Endothelial cell of umbilical vein (primary cell): ENCODE results near the gene ZNF629.

Experiments
- CTCF ChIP-seq, 2 donors: IDR thresholded peaks; 1 replicate in 1 of 2; 2 replicates in 1 of 2; pipeline ENCODE4 v1.5.1; 2011; ENCODE audit warnings: low read length in 2 of 2, mild to moderate bottlenecking in 2 of 2, moderate library complexity in 2 of 2, control low read depth in 1 of 2, inconsistent platforms in 1 of 2, low read depth in 1 of 2; ENCODE audit not compliant: insufficient read depth in 1 of 2; ENCODE audit errors: extremely low read depth in 1 of 2
- EZH2 ChIP-seq: IDR thresholded peaks from 2 replicates; pipeline ENCODE4 v1.6.1; 2012; ENCODE audit warnings: borderline replicate concordance, low read depth, mild to moderate bottlenecking, moderate library complexity, low read length, inconsistent platforms; ENCODE audit not compliant: severe bottlenecking
- JUN ChIP-seq: IDR thresholded peaks from 2 replicates; pipeline ENCODE4 v1.6.1; 2011; ENCODE audit warnings: borderline replicate concordance, low read depth; ENCODE audit not compliant: insufficient read length, insufficient read depth
- MAX ChIP-seq: IDR thresholded peaks from 2 replicates; pipeline ENCODE4 v1.6.1; 2011; ENCODE audit not compliant: insufficient read depth, insufficient read length

GRCh38 chr16:30780549-30780948 is 6.5 kb downstream of the ZNF629 start:
- no peak for TF ChIP-seq EZH2
- TF ChIP-seq JUN = no peak
- no peak for TF ChIP-seq CTCF (IDR thresholded peaks at IDR 0.05; ENCODE audit: extremely low read depth in 1 of 2, insufficient read depth in 1 of 2, low read depth in 1 of 2, low read length in 2 of 2)
- TF ChIP-seq MAX = no peak
